ENCODE data around the gene TOGARAM1.

TOGARAM1 gene

GRCh38 chr14:45103806-45104205 is 141.8 kb downstream of the TOGARAM1 start:
- no peak for TF ChIP-seq CTCF (IDR thresholded peaks at IDR 0.05; ENCODE audit: extremely low read depth, insufficient read depth, missing control alignments)
- DNase-seq (ENCODE audit: low spot score), result no peak
- in situ Hi-C loops (cut with MboI; ENCODE audit: low pct_unique_long_range_greater_than_20kb, low sequenced_read_pairs, unreplicated experiment), result no loop called here

GRCh38 chr14:45104561-45104960 is 142.6 kb downstream of the TOGARAM1 start:
- TF ChIP-seq CTCF (IDR thresholded peaks at IDR 0.05; ENCODE audit: extremely low read depth, insufficient read depth, missing control alignments), result no peak
- DNase-seq (ENCODE audit: low spot score), result no peak
- in situ Hi-C loops (cut with MboI; ENCODE audit: low pct_unique_long_range_greater_than_20kb, low sequenced_read_pairs, unreplicated experiment), result no loop called here

GRCh38 chr14:45112896-45113781 is 151.1 kb downstream of the TOGARAM1 start:
- DNase-seq (ENCODE audit: low spot score), result no peak
- no peak for TF ChIP-seq CTCF (IDR thresholded peaks at IDR 0.05; ENCODE audit: extremely low read depth, insufficient read depth, missing control alignments)
- in situ Hi-C loops (cut with MboI; ENCODE audit: low pct_unique_long_range_greater_than_20kb, low sequenced_read_pairs, unreplicated experiment), result no loop called here

GRCh38 chr14:45114327-45114726 is 152.3 kb downstream of the TOGARAM1 start:
- in situ Hi-C loops (cut with MboI; ENCODE audit: low pct_unique_long_range_greater_than_20kb, low sequenced_read_pairs, unreplicated experiment), result no loop called here
- TF ChIP-seq CTCF (IDR thresholded peaks at IDR 0.05; ENCODE audit: extremely low read depth, insufficient read depth, missing control alignments), result no peak
- DNase-seq (ENCODE audit: low spot score), result no peak

- TF ChIP-seq CTCF (IDR thresholded peaks at IDR 0.05; ENCODE audit: extremely low read depth, insufficient read depth, missing control alignments), result no peak
These were observed 156.6 kb downstream of the TOGARAM1 start for GRCh38 chr14:45118594-45118993.

GRCh38 chr14:45120096-45120495 is 158.1 kb downstream of the TOGARAM1 start:
- in situ Hi-C loops (cut with MboI; ENCODE audit: low pct_unique_long_range_greater_than_20kb, low sequenced_read_pairs, unreplicated experiment), result no loop called here
- DNase-seq (ENCODE audit: low spot score), result no peak
- TF ChIP-seq CTCF (IDR thresholded peaks at IDR 0.05; ENCODE audit: extremely low read depth, insufficient read depth, missing control alignments), result no peak

More at GRCh38 chr14:45118594-45118993, 156.6 kb downstream of the TOGARAM1 start:
- no peak for DNase-seq (ENCODE audit: low spot score)
- in situ Hi-C loops (cut with MboI; ENCODE audit: low pct_unique_long_range_greater_than_20kb, low sequenced_read_pairs, unreplicated experiment), result no loop called here
